RPMI8226 (cell line): Measurements from ENCODE around the gene CAMTA1.
"Not testable (repeated sequence)": the region's sequence is repeated elsewhere in the genome, so short reads cannot be mapped to it uniquely, and the experiment has no call there.

Experiments used
- DNase-seq: peaks from one replicate; pipeline ENCODE4 v3.0.0-alpha.2; 2015

Gene CAMTA1

GRCh38 chr1:7358425-7358824 lies 573.2 kb downstream of the CAMTA1 start:
- no peak for DNase-seq

- DNase-seq = no peak
Observed at GRCh38 chr1:7360526-7360925, 575.3 kb downstream of the CAMTA1 start.

DNA sequence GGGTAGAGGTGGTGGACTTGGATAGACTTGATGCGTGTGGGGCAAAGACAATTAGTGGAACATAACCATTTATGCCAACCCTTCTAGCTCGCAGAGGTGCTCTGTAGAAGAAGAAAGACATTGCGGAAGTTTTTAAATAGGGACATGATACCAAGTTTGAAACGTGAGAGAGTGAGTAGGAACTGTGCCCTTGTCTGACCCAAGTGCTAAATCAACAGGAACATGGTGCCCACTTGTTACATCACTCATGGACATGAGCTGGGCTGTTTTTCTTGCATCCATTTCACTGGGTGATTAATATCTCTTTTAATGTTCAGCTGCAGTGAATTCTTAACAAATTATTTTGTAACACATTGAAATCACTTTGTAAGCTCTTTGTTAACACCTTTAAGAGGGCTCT lies 577.7 kb downstream of the CAMTA1 start:
- DNase-seq = no peak

- no peak for DNase-seq
Observed at GRCh38 chr1:7363450-7363849, 578.2 kb downstream of the CAMTA1 start.

DNA sequence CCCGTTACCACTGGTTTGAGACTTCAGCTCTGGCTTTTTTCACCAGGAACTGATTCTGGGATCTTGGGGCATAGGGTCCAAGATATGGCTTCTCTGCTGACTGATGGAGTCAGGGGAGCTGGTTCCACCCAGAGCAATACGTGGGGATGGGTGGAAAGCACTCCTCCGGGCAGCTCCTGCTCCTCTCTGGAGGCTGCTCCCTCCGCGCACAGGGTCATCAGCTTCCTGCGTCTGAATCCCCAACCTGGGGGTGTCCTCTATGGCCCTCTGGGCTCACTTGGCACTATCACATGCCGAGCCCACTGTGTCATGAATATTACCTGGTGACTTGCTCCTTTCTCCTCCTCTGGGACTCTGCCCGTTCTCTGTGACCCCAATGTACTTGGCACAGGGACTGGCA lies 580.5 kb downstream of the CAMTA1 start:
- no peak for DNase-seq

GRCh38 chr1:7366286-7366954 lies 581.2 kb downstream of the CAMTA1 start:
- peak; percentile 49 for DNase-seq

GRCh38 chr1:7366955-7367665 lies 581.9 kb downstream of the CAMTA1 start:
- DNase-seq = peak; percentile 61

GRCh38 chr1:7369866-7370265 lies 584.6 kb downstream of the CAMTA1 start:
- no peak for DNase-seq

- no peak for DNase-seq
Observed at GRCh38 chr1:7371926-7372325, 586.7 kb downstream of the CAMTA1 start.

DNA sequence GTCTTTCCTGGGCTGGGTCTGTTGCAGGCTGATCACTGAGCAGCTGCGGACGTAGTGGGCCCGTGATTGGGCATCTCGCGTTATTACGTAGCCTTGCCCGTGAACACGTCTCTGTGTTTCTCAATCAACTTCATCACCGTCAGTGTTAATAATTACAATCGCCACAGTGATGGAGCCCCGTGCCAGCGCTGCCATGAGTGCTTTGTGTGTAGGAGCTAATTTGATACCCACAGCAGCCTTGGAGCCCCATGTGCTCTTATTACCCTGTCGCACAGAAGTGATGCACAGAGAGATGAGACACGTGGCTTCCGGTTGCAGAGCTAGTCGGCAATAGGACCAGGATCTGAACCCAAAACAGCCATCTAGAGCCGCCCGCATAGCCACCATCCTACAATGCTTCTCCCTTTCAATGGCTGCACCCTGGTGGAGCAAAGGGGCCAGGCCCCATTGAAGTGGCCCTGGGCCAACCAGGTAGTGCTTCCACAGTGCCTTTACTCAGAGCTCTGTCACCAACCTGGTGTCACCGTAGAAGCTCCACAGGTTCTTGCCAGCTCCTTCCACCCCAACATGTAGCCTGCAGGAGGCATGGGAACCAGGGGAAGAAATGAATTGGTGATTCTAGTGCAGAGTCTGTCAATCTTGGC lies 587.3 kb downstream of the CAMTA1 start:
- DNase-seq = no peak

DNA sequence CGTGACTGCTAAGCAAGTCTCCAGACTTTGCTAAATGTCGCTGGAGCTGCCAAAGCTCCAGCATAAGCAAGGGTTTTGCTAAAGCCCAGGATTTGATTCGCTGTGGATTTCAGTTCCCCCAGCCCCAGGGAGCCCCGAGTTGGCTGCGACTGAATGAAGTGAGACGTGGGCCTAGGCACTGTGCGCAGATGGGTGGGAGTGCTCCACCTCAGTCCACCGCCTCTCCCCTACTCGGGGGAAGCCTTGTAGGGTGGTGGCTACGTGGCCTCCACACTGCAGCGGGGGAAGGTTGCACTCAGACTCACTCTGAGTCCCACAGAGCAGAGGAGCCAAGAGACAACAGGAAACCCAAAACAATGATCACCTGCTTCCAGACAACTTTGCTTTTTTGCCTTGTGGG lies 588.0 kb downstream of the CAMTA1 start:
- DNase-seq = no peak

DNA sequence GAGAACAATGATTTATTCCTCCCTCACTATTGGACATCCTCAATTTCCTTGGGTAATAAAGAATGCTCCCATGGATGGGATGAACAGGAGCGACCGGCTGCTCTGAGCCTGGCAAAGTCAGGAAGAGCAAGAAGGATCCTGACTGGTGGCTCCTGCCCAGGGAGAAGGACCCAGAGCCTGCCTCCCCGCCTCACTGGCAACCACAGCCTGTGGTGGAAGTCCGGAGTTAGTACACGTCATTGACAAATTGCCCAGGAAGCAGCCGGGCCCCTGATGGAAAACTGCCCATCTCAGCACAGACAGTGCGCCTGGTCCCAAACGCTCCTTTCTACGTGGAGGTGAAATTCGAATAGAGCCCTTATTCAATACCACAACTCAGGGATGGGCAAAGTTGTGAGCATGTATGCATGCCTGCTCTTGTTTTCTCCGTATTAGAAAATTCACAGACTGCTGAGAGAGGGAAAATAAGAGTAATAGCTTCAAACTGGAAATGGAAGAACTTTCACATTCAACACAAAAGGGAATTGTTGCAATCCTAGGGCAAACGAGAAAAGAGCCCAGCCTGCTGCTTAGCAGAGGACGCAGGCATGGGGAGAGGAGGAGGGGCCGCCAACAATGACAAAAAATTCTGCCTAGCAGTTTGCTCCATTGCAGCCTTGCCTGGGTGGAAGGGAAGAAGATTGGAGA lies 588.8 kb downstream of the CAMTA1 start:
- DNase-seq = no peak

DNA sequence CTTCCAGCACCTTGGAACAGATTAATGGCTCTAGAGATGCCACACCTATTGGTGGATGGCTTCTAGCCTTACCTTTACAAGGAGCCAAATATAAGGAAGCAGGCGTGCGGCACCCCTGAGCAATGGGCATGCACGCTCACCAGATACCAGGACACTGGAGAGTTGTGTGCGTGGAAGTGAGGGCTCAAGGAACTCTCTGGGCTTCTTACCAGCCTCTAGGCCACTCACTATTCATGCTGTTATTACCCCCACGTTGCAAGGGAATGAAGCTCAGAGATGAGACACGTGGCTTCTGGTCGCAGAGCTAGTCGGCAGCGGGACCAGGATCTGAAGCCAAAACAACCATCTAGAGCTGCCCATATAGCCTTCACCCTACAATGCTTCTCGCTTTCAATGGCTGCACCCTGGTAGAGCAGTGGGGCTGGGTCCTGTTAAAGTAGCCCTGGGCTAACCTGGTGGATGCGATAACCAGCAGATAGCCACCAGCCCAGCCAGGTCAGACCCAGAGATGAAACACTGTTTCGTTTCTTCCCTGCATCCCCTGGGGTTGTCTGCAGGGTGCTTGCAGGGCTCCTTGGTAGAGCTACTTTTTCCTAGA lies 589.4 kb downstream of the CAMTA1 start:
- no peak for DNase-seq

DNA sequence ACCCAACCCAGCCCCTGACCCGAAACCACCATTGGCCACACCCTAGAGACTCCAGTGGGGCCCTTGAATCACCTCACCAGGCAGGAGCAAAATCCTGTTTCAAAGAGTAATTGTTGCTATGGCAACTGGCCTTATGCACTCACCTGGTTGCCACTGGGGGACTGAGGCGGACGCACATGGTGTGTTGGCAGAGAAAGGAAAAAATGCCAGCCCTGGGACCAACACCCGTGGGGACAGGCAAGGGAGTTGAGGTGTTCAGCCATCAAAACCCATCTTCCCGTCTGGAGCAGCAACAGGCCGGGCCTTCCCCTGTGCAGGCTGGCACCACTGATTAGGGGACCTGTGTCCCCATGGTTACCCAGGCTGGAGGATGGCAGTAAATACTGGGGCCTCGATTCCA lies 590.1 kb downstream of the CAMTA1 start:
- DNase-seq = peak; percentile 10

DNA sequence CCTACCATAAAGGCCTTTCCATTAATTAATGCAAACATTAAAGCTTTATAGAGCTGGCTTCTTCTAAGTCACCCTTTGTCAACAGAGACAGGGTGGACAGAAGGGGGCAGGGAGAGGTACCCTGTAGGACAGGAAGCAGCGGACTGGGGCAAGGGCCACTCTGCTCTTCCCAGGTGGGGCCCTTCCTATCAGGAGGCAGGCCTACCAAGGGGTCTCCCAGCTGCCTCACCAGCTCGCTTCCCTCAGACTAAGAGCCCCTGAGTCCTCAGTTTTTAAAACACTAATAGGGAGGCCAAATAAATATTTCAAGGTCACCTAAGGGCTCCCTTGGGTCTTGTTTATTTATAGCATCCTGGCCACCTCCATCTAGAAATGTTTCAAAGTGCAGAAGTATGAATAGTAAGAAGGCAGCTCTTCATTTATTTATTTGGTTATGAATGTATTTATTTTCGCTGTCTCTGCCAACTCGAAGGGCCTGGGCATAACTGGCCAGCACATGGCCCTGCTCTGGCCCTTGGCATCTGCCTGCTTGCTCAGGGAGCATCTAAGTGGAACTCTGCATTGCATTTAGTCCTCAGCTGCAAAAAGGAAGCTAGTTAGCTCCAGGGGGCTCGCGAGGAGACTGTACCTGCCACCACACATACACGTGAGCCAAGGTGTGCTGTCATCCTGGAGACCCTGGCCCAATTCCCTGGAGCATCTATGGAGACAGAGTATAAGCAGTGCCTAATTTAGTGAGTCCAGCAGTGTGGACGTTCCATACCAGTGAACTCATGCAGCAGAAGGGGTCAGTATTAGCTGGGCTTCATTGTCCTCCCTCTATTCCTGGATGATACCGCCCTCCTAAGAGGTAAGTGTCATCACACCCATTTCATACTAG lies 590.8 kb downstream of the CAMTA1 start:
- no peak for DNase-seq

- DNase-seq = no peak
Observed at GRCh38 chr1:7376676-7377075, 591.4 kb downstream of the CAMTA1 start.

- DNase-seq = no peak
Observed at GRCh38 chr1:7378346-7379130, 593.3 kb downstream of the CAMTA1 start.

DNA sequence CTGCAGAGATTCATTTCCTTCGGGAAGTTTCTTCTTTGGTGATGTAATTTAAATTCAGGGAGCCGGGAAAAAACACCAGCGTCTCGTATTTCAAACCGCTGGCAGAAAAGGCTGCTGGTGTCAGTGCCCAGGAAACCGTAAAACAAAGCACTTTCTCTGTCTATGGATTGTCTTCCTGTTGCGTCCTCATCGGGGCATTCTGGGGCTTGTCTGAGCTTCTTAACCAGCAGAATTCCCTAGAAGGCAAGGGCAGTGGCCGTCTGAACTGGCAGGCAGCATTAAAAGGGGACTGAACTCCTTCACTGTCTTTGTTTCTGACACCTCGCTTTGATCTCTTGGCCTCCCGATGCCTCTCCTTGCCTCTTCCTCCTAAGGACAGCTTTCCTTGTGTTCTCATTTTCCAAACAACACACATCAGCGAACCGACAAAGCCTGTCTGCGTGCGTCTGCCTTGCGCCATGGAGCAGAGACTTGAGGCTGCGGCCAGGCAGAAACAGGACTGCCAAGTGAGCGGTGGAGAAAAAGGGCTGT lies 594.3 kb downstream of the CAMTA1 start:
- DNase-seq = no peak

DNA sequence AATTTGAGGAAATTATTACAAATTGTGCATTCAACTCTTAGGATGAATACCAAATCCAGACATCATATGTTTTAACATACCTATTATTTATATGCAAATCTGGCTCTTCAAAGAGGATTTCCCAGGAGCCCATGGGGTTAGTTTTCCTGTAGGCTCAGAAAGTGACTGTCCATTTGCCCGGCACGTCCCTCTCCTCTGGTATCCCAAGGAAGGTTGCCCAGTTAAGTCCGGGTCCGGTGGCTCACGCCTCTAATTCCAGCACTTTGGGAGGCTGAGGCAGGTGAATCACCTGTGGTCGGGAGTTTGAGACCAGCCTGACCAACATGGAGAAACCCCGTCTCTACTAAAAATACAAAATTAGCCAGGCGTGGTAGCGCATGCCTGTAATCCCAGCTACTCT lies 594.8 kb downstream of the CAMTA1 start:
- not testable (repeated sequence) for DNase-seq

- DNase-seq = no peak
Observed at GRCh38 chr1:7380712-7381111, 595.5 kb downstream of the CAMTA1 start.

DNA sequence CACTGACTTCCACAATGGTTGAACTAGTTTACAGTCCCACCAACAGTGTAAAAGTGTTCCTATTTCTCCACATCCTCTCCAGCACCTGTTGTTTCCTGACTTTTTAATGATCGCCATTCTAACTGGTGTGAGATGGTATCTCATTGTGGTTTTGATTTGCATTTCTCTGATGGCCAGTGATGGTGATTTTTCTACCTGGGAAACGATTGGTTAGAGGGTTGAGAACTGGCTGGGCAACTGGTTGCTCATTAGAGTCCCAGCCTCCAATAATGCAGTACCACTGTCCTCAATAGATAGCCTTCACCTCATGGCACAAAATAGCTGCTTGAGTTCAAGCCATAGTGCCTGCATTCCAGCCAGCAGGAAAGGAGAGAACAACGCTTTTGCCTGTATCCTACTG lies 596.5 kb downstream of the CAMTA1 start:
- DNase-seq = not testable (repeated sequence)
